CD14-positive monocyte (primary cell): Measurements from ENCODE around the gene ZNF275. TPM values are rescaled to one million over a fixed set of nuclear protein-coding genes. Genes with fewer than 3 reads are reported as not detected.

Source experiments
- polyA plus RNA-seq, 3 donors: library from polyadenylated mRNA; depleted of rRNA in 1 of 3; unstranded in 2 of 3; stranded (reverse) in 1 of 3; fragments of 300-500 nt in 2 of 3; fragments of >200 nt in 1 of 3; fragmentation: Illumina TruSeq in 2 of 3; gene quantifications; 1 replicate in 2 of 3; 2 replicates in 1 of 3; pipeline ENCODE4 v1.2.3, GENCODE V29; 2012 to 2021
- small RNA-seq: library from RNA; depleted of rRNA; stranded (forward); fragments of <200 nt; gene quantifications from one replicate; pipeline ENCODE3, GENCODE V24; 2012; ENCODE audit warnings: low read depth; ENCODE audit not compliant: insufficient read length

ZNF275 gene
- polyA plus RNA-seq, 3 donors = 1.0 to 4.7 (median 2.1) TPM

Small RNA genes lying within 50 kb of the gene (small RNA-seq; reads per million reads assigned to genes)
- not detected for gene AC152007.1

Other genes starting within 250 kb of the ZNF275 start
- not detected for gene MAGEA1, start 154.9 kb upstream of the ZNF275 start, polyA plus RNA-seq
- gene PNMA6F, start 12.4 kb upstream of the ZNF275 start, polyA plus RNA-seq = not detected
- not detected for gene PNMA6E, start 67.2 kb downstream of the ZNF275 start, polyA plus RNA-seq
- gene ZFP92, start 77.3 kb downstream of the ZNF275 start, polyA plus RNA-seq = under 1 TPM; 0.04 to 0.96 (median 0.13) TPM
- 1 to 10 TPM in 1 of 3 donors, not detected in 2; 1.5 TPM for gene TREX2, start 111.9 kb downstream of the ZNF275 start, polyA plus RNA-seq
- 10 to 100 TPM; 23.8 to 37.5 (median 26.7) TPM for gene HAUS7, start 136.4 kb downstream of the ZNF275 start, polyA plus RNA-seq
- gene BGN, start 160.8 kb downstream of the ZNF275 start, polyA plus RNA-seq = not detected
- under 1 TPM in 1 of 3 donors, not detected in 2; 0.01 TPM for gene ATP2B3, start 183.5 kb downstream of the ZNF275 start, polyA plus RNA-seq